Uterus (tissue), 2 donors: Measurements from ENCODE around the gene COL28A1.

Experiments used
- POLR2A ChIP-seq, 2 donors: fragments of 450-650 bp; IDR thresholded peaks; one replicate each; pipeline ENCODE4 v1.6.1; 2016; ENCODE audit warnings: antibody characterized with exemption in 2 of 2, mild to moderate bottlenecking in 1 of 2, moderate library complexity in 1 of 2
- TF ChIP-seq, protein P1 (sequence below), 4 experiments: fragments of 200-600 bp in 2 of 4; fragments of 450-650 bp in 2 of 4; sonication (generic) in 2 of 4; IDR thresholded peaks; one replicate each; pipeline ENCODE4 v1.5.1; 2016 to 2019; ENCODE audit warnings: antibody characterized with exemption in 4 of 4, mild to moderate bottlenecking in 2 of 4, moderate library complexity in 1 of 4

DNA sequence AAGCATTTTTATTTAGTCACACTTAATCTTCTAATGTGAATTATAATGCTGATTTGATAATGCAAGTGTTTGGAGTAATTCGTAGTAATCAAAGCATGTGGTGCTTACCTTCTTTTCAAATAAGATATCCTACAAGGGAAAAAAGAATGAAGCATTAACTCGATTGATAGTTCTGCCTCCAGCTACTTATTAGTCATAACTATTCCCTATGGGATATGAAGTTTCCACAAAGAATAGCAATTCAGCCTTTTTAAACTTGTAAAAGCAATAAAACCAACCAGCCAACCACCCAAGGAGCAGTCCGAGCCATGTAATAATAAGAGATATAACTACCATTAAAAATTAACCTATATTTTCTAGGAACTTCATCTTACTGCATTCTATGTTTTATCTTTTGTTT is 11.6 kb downstream of the COL28A1 start:
- TF ChIP-seq, protein P1, sequence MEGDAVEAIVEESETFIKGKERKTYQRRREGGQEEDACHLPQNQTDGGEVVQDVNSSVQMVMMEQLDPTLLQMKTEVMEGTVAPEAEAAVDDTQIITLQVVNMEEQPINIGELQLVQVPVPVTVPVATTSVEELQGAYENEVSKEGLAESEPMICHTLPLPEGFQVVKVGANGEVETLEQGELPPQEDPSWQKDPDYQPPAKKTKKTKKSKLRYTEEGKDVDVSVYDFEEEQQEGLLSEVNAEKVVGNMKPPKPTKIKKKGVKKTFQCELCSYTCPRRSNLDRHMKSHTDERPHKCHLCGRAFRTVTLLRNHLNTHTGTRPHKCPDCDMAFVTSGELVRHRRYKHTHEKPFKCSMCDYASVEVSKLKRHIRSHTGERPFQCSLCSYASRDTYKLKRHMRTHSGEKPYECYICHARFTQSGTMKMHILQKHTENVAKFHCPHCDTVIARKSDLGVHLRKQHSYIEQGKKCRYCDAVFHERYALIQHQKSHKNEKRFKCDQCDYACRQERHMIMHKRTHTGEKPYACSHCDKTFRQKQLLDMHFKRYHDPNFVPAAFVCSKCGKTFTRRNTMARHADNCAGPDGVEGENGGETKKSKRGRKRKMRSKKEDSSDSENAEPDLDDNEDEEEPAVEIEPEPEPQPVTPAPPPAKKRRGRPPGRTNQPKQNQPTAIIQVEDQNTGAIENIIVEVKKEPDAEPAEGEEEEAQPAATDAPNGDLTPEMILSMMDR (IDR thresholded peaks at IDR 0.05): no peak
- TF ChIP-seq POLR2A (IDR thresholded peaks at IDR 0.05): no peak
